ENCODE data around the gene CGA.

The CGA gene

GRCh38 chr6:87054143-87054833 lies 40.6 kb downstream of the CGA start:
- no peak for TF ChIP-seq CTCF (IDR thresholded peaks at IDR 0.05; ENCODE audit: low read depth, low read length)

GRCh38 chr6:87053312-87053711 lies 41.6 kb downstream of the CGA start:
- Histone ChIP-seq H3K9me3 (no peaks in the 10 kb centered on the region), H3K27me3 (peaks cover 5% of the 10 kb centered on the region; the same call in 1 of the 2 replicates)
- TF ChIP-seq CTCF (IDR thresholded peaks at IDR 0.05; ENCODE audit: low read depth, low read length): no peak

More at GRCh38 chr6:87054143-87054833, 40.6 kb downstream of the CGA start:
- H3K36me3 ChIP-seq: no peaks in the 10 kb centered on the region
- no peaks in the 10 kb centered on the region for H3K9me3 ChIP-seq
- H3K27me3 ChIP-seq: peaks cover 5% of the 10 kb centered on the region; the same call in 1 of the 2 replicates
- no peak overlapping the region for H3K4me3 ChIP-seq (ENCODE audit: low read depth, low read length)
- H3K4me1 ChIP-seq: no peaks in the 10 kb centered on the region
- DNase-seq: no peak

GRCh38 chr6:87049779-87050178 lies 45.1 kb downstream of the CGA start:
- no peak for TF ChIP-seq CTCF (IDR thresholded peaks at IDR 0.05; ENCODE audit: low read depth, low read length)
- Histone ChIP-seq H3K4me1 (no peaks in the 10 kb centered on the region), H3K4me3 (ENCODE audit: low read depth, low read length) (no peak overlapping the region), H3K27me3 (peaks cover 14% of the 10 kb centered on the region; the same call in 1 of the 2 replicates), H3K9me3 (no peaks in the 10 kb centered on the region), H3K36me3 (no peaks in the 10 kb centered on the region)
- DNase-seq: no peak

More at GRCh38 chr6:87053312-87053711, 41.6 kb downstream of the CGA start:
- Histone ChIP-seq H3K36me3 (no peaks in the 10 kb centered on the region), H3K4me3 (ENCODE audit: low read depth, low read length) (no peak overlapping the region), H3K4me1 (no peaks in the 10 kb centered on the region)
- no peak for DNase-seq

- Histone ChIP-seq H3K9me3 (no peaks in the 10 kb centered on the region), H3K4me1 (no peaks in the 10 kb centered on the region), H3K4me3 (ENCODE audit: low read depth, low read length) (no peak overlapping the region), H3K27me3 (peaks cover 9% of the 10 kb centered on the region; the same call in 1 of the 2 replicates), H3K36me3 (no peaks in the 10 kb centered on the region)
- TF ChIP-seq CTCF (IDR thresholded peaks at IDR 0.05; ENCODE audit: low read depth, low read length): no peak
- no peak for DNase-seq
Observed at GRCh38 chr6:87045521-87046075, 49.3 kb downstream of the CGA start.

GRCh38 chr6:87040729-87041128 lies 54.2 kb downstream of the CGA start:
- H3K36me3 ChIP-seq: no peaks in the 10 kb centered on the region
- H3K4me1 ChIP-seq: no peaks in the 10 kb centered on the region
- H3K9me3 ChIP-seq: no peaks in the 10 kb centered on the region
- H3K27me3 ChIP-seq: 0 out of 2 replicates have a peak, but pooled peaks cover 2% of the 10 kb centered on the region
- no peak for DNase-seq
- TF ChIP-seq CTCF (IDR thresholded peaks at IDR 0.05; ENCODE audit: low read depth, low read length): no peak
- H3K4me3 ChIP-seq (ENCODE audit: low read depth, low read length): no peak overlapping the region

All from BE2C (cell line).